Lower lobe of right lung (tissue), 2 donors: ENCODE results near the gene FOXN1. TPM values are rescaled to one million over a fixed set of nuclear protein-coding genes. Genes with fewer than 3 reads are reported as not detected.
"Not testable (repeated sequence)": the region's sequence is repeated elsewhere in the genome, so short reads cannot be mapped to it uniquely, and the experiment has no call there.

ENCODE experiments used
- ATAC-seq, 2 donors: fragments of 200-7000 bp; cut with Tn5 transposase; one replicate each; pipeline ENCODE4 v1.9.1; 2020 to 2022; ENCODE audit warnings: mild to moderate bottlenecking in 2 of 2, moderate library complexity in 2 of 2
- DNase-seq: peaks from one replicate; pipeline ENCODE4 v3.0.0-alpha.2; 2020
- H3K27ac ChIP-seq: fragments of 200-600 bp; one replicate; pipeline ENCODE4 v1.8.0; 2022
- H3K27me3 ChIP-seq: fragments of 200-600 bp; one replicate; pipeline ENCODE4 v1.8.0; 2022; ENCODE audit warnings: low read depth
- H3K36me3 ChIP-seq: fragments of 200-600 bp; one replicate; pipeline ENCODE4 v1.8.0; 2022; ENCODE audit warnings: mild to moderate bottlenecking
- H3K4me1 ChIP-seq: fragments of 200-600 bp; one replicate; pipeline ENCODE4 v1.8.0; 2022
- H3K4me3 ChIP-seq: fragments of 200-600 bp; one replicate; pipeline ENCODE4 v1.8.0; 2022; ENCODE audit warnings: mild to moderate bottlenecking
- H3K9me3 ChIP-seq: fragments of 200-600 bp; one replicate; pipeline ENCODE4 v1.8.0; 2022
- intact Hi-C: fragments of 100-400 bp; cut with DNase I; formaldehyde crosslinking; loops from one replicate; pipeline ENCODE4 v1.11.0; 2022
- total RNA-seq: library from RNA; stranded (reverse); fragmentation: NEBNext Ultra II Directional; extraction: Animal tissue kit (Norgen Biotek cat#: 25700); gene quantifications from one replicate; pipeline ENCODE4 v1.2.1, GENCODE V29; 2021
- TF ChIP-seq, protein P1 (sequence below): fragments of 200-600 bp; IDR thresholded peaks from one replicate; pipeline ENCODE4 v1.8.0; 2022; ENCODE audit warnings: antibody characterized with exemption, mild to moderate bottlenecking
- donor health status: DM: no; HTN: yes; CAD: no; lungs with severe emphysema.

The FOXN1 gene
- total RNA-seq, 1 donor from 2014 or later = 0.15 TPM

DNA sequence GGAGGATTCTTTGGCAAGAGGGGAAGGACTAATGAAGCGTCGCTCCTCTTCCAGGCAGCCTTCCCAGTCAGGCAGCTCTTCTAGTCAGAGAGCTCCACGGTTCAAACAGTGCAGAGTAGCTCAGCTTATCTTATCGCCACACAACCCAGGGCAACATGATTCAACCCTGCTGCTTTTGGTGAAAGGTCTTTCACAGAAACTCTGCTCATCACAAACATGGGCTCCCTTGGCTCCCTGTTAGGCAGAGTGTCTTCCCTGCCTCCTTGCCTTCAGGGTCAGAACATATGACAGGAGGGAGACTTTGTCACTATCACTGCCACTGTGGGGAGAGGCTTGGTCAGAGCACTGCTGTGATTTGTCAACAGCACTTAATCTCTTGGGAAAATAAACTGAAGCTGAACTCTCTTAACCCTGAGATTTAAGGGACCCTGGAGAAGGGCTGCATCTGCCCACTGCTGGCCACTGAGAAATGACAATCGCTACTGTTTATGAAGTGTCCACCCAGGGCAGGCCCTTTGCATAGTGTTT, 39.6 kb upstream of the FOXN1 start:
- no peaks in the 10 kb centered on the region for H3K36me3 ChIP-seq
- no peak for DNase-seq
- peak in 1 of 2 donors; percentile 42 for ATAC-seq
- peaks cover 7% of the 10 kb centered on the region for H3K27me3 ChIP-seq
- no peak overlapping the region for H3K27ac ChIP-seq
- peaks cover 24% of the 10 kb centered on the region for H3K4me1 ChIP-seq
- no peaks in the 10 kb centered on the region for H3K9me3 ChIP-seq
- H3K4me3 ChIP-seq = no peak overlapping the region
- intact Hi-C loops = no loop called here
- TF ChIP-seq, protein P1, sequence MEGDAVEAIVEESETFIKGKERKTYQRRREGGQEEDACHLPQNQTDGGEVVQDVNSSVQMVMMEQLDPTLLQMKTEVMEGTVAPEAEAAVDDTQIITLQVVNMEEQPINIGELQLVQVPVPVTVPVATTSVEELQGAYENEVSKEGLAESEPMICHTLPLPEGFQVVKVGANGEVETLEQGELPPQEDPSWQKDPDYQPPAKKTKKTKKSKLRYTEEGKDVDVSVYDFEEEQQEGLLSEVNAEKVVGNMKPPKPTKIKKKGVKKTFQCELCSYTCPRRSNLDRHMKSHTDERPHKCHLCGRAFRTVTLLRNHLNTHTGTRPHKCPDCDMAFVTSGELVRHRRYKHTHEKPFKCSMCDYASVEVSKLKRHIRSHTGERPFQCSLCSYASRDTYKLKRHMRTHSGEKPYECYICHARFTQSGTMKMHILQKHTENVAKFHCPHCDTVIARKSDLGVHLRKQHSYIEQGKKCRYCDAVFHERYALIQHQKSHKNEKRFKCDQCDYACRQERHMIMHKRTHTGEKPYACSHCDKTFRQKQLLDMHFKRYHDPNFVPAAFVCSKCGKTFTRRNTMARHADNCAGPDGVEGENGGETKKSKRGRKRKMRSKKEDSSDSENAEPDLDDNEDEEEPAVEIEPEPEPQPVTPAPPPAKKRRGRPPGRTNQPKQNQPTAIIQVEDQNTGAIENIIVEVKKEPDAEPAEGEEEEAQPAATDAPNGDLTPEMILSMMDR = no peak

DNA sequence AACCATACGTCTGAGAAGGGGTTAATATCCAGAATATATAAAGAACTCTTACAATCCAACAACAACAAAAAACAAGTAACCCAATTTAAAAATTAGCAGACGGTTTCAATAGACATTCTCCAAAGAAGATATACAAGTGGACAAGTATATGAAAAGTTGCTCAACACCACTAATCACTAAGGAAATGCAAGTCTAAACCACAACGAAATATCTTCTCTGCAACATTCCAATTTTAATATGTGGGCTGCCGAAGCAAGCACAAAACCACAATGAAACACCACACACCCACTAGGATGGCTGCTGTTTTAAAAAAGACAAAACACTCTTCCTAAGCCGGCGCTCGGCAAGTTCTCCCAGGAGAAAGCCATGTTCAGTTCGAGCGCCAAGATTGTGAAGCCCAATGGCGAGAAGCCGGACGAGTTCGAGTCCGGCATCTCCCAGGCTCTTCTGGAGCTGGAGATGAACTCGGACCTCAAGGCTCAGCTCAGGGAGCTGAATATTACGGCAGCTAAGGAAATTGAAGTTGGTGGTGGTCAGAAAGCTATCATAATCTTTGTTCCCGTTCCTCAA, 38.6 kb upstream of the FOXN1 start:
- Histone ChIP-seq H3K4me3 (no peak overlapping the region), H3K27me3 (peaks cover 4% of the 10 kb centered on the region), H3K36me3 (no peaks in the 10 kb centered on the region), H3K27ac (no peak overlapping the region), H3K4me1 (peaks cover 24% of the 10 kb centered on the region), H3K9me3 (no peaks in the 10 kb centered on the region)
- DNase-seq (no peak), ATAC-seq (no peak)
- intact Hi-C loops = no loop called here
- TF ChIP-seq, protein P1 = no peak

DNA sequence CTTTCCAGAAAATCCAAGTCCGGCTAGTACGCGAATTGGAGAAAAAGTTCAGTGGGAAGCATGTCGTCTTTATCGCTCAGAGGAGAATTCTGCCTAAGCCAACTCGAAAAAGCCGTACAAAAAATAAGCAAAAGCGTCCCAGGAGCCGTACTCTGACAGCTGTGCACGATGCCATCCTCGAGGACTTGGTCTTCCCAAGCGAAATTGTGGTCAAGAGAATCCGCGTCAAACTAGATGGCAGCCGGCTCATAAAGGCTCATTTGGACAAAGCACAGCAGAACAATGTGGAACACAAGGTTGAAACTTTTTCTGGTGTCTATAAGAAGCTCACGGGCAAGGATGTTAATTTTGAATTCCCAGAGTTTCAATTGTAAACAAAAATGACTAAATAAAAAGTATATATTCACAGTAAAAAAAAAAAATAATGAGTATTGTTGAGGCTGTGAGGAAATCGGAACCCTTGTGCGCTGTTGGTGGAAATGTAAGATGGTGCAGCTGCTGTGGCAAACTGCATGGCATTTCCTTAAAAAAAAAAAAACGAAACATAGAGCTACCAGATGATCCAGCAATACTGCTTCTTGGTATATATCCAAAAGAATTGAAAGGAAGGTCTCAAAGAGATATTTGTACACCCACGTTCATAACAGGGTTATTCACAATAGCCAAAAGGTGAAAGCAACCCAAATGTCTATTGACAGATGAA, 38.0 kb upstream of the FOXN1 start:
- H3K36me3 ChIP-seq, H3K27ac ChIP-seq, intact Hi-C loops, H3K4me3 ChIP-seq, H3K27me3 ChIP-seq, ATAC-seq, DNase-seq, H3K9me3 ChIP-seq: not testable (repeated sequence)
- H3K4me1 ChIP-seq = peaks cover 24% of the 10 kb centered on the region

DNA sequence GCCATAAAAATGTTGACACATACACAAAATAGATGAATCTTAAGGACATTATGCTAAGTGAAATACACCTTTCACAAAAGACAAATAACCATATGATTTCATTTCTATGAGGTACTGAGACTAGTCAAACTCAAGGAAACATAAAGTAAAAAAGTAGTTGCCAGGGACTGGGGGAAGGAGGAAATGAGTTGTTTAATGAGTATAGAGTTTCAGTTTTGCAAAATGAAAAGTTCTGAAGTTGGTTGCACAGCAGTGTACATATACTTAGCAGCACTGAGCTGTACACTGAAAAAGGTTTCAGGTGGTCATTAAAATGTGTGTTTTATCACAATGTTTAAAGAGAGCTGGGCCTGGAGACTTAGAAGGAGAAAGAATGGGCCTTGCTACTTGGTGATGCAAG, 37.4 kb upstream of the FOXN1 start:
- peaks cover 3% of the 10 kb centered on the region for H3K27me3 ChIP-seq
- H3K9me3 ChIP-seq = no peaks in the 10 kb centered on the region
- ATAC-seq (no peak), DNase-seq (no peak)
- no peaks in the 10 kb centered on the region for H3K36me3 ChIP-seq
- H3K4me1 ChIP-seq = peaks cover 24% of the 10 kb centered on the region
- no peak overlapping the region for H3K4me3 ChIP-seq
- intact Hi-C loops = no loop called here
- TF ChIP-seq, protein P1 = no peak
- no peak overlapping the region for H3K27ac ChIP-seq

DNA sequence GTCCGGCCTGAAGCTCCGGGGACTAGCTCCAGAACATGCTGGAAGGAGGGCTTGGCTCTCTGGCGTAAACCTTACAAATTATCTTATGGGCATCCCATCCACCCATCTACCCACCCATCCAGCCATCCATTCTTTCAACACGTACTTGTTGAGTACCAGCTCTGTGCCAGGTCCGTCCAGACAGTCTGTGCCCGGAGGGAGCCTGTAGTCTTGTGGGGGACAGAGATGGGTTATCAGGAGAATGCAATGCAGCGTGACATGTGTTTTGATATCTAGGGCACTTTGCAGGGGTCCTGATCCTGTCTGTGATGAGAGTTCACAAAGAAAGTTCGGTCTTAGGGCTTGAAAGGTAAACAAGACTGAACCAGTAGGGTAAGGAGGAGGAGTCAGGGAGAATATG, 36.8 kb upstream of the FOXN1 start:
- no peak for DNase-seq
- Histone ChIP-seq H3K4me1 (peaks cover 24% of the 10 kb centered on the region), H3K27ac (no peak overlapping the region), H3K9me3 (no peaks in the 10 kb centered on the region), H3K36me3 (no peaks in the 10 kb centered on the region), H3K27me3 (peaks cover 3% of the 10 kb centered on the region), H3K4me3 (no peak overlapping the region)
- ATAC-seq = no peak
- TF ChIP-seq, protein P1 = no peak
- intact Hi-C loops = no loop called here

DNA sequence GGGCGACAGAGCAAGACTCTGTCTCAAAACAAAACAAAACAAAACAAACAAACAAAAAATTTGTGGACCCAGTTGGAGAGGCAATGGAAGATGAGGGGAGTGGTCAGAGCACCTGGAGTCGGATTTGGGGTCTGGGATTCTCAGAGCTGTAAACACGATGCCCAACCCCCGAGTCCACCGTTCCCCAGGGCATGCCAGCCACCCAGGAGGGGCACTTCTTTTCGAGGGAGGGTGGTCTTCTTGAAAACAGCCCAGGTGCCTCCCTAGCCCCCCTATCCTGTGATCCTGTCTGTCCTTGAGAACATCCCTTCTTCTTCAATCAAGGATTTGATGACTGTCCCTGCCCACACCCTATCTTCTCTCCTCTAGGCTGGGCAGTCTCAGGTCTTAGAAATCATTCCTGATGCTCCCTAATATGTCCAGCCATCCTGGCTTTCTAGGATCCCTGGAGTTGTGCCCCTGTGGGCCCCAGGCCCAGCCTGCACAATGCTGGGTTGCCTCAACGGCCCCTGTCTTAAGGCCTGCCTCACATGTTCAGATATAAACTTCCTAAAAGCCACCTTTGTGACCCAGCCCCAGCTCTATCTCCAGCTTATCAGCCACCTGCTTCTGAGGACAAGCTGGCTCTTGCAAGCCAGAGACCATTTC, 35.8 kb upstream of the FOXN1 start:
- no peak overlapping the region for H3K27ac ChIP-seq
- DNase-seq (no peak), ATAC-seq (no peak)

More for the DNA sequence above, 35.8 kb upstream of the FOXN1 start:
- intact Hi-C loops = no loop called here
- no peak overlapping the region for H3K4me3 ChIP-seq
- no peaks in the 10 kb centered on the region for H3K36me3 ChIP-seq
- TF ChIP-seq, protein P1 = no peak
- peaks cover 3% of the 10 kb centered on the region for H3K27me3 ChIP-seq
- H3K9me3 ChIP-seq = no peaks in the 10 kb centered on the region
- H3K4me1 ChIP-seq = peaks cover 24% of the 10 kb centered on the region
